Endodermal cell (in vitro differentiated cells): Measurements from ENCODE around the gene TSTD1. TPM values are rescaled to one million over a fixed set of nuclear protein-coding genes. Genes with fewer than 3 reads are reported as not detected.

Source experiments
- DNase-seq: peaks from one replicate; pipeline ENCODE4 v3.0.0-alpha.2; 2017
- H3K27ac ChIP-seq: 2 replicates; pipeline ENCODE4 v1.5.1; 2013; ENCODE audit warnings: mild to moderate bottlenecking, low read depth, low read length, moderate library complexity
- H3K27me3 ChIP-seq: 2 replicates; pipeline ENCODE4 v1.6.1; 2013; ENCODE audit warnings: mild to moderate bottlenecking, low read length, moderate library complexity; ENCODE audit not compliant: insufficient read depth, control insufficient read depth, poor library complexity, severe bottlenecking
- H3K36me3 ChIP-seq: 2 replicates; pipeline ENCODE4 v1.7.0; 2013; ENCODE audit warnings: mild to moderate bottlenecking, low read length, moderate library complexity; ENCODE audit not compliant: control insufficient read depth, insufficient read depth
- H3K4me1 ChIP-seq: one replicate; pipeline ENCODE4 v1.7.0; 2013; ENCODE audit warnings: low read length; ENCODE audit not compliant: control insufficient read depth, insufficient read depth
- H3K4me3 ChIP-seq: 2 replicates; pipeline ENCODE4 v1.5.1; 2013; ENCODE audit warnings: mild to moderate bottlenecking, low read length, moderate library complexity
- H3K9ac ChIP-seq: 2 replicates; pipeline ENCODE4 v1.6.1; 2013; ENCODE audit warnings: mild to moderate bottlenecking, low read length, moderate library complexity; ENCODE audit not compliant: poor library complexity, severe bottlenecking; ENCODE audit errors: extremely low read depth
- H3K9me3 ChIP-seq: 2 replicates; pipeline ENCODE4 v1.6.1; 2013; ENCODE audit warnings: mild to moderate bottlenecking, low read length, moderate library complexity; ENCODE audit not compliant: control insufficient read depth
- H3K27ac Mint-ChIP-seq: 2 replicates; pipeline ENCODE4 v1.8.0; 2020; ENCODE audit warnings: mixed read lengths
- H3K27me3 Mint-ChIP-seq: 2 replicates; pipeline ENCODE4 v1.8.0; 2021; ENCODE audit warnings: mild to moderate bottlenecking, mixed read lengths; ENCODE audit not compliant: insufficient read depth
- H3K36me3 Mint-ChIP-seq: 2 replicates; pipeline ENCODE4 v1.8.0; 2020; ENCODE audit warnings: low read depth, mixed read lengths
- H3K4me1 Mint-ChIP-seq: 2 replicates; pipeline ENCODE4 v1.8.0; 2020; ENCODE audit warnings: mixed read lengths
- H3K4me3 Mint-ChIP-seq: 2 replicates; pipeline ENCODE4 v1.8.0; 2020; ENCODE audit warnings: mild to moderate bottlenecking, moderate library complexity, mixed read lengths
- H3K9me3 Mint-ChIP-seq: 2 replicates; pipeline ENCODE4 v1.8.0; 2020; ENCODE audit warnings: mild to moderate bottlenecking, mixed read lengths
- CTCF ChIP-seq: fragments of 200-600 bp; sonication (generic); conservative IDR thresholded peaks from 2 replicates; pipeline ENCODE4 v1.5.0; 2021; ENCODE audit warnings: antibody characterized with exemption, mild to moderate bottlenecking
- WGBS, 2 experiments: methylation state at CpG; one replicate each; pipeline versions ENCODE4 v1.1.5 to v1.1.7; 2013; ENCODE audit warnings: missing lambda C conversion rate in 2 of 2, mixed read lengths in 1 of 2; ENCODE audit not compliant: insufficient coverage in 1 of 2, insufficient read length in 1 of 2; 5-methylcytosine and 5-hydroxymethylcytosine counted together
- total RNA-seq, 2 donors: library from RNA; stranded (reverse); fragmentation: NEBNext Ultra II Directional in 1 of 2; extraction: Animal tissue kit (Norgen Biotek cat#: 25700) in 1 of 2; gene quantifications; 2 replicates in 1 of 2; 3 replicates in 1 of 2; pipeline ENCODE4 v1.2.1, GENCODE V29; 2021

TSTD1 gene
- total RNA-seq, 2 donors from 2014 or later: 59.1 to 76.4 TPM

DNA sequence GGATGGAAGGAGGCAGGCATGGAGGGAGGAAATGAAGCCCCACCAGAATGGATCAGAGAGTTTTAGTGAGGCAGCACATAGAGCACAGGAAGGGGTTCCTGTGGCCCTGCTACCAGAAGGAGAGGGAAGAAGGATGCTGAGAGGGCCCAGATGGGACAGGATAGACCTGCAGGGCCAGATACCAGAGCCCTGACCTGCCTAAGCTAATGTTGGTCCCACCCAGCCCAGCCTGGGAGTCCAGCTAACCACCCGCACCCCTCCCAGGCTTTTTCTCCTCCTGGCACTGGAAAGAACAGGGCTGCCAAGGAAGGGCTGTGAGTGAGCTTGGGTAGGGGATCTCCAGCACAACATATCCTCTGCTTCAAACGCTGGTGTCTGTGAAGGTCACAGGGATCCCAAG lies 43.7 kb upstream of the TSTD1 start:
- H3K4me1 Mint-ChIP-seq: peaks cover 30% of the 10 kb centered on the region
- no peaks in the 10 kb centered on the region for H3K9me3 Mint-ChIP-seq

GRCh38 chr1:161081519-161081918 lies 42.8 kb upstream of the TSTD1 start:
- Histone ChIP-seq H3K4me1 (peaks cover 6% of the 10 kb centered on the region), H3K9ac (no peak overlapping the region), H3K9me3 (no peaks in the 10 kb centered on the region), H3K4me3 (no peak overlapping the region), H3K36me3 (no peaks in the 10 kb centered on the region), H3K27me3 (no peaks in the 10 kb centered on the region), H3K27ac (no peak overlapping the region)
- 53 to 77% methylated on average over 3 to 5 of the region's 5 CpGs for WGBS, 2 experiments
- no peak for TF ChIP-seq CTCF
- no peaks in the 10 kb centered on the region for H3K36me3 Mint-ChIP-seq
- H3K4me3 Mint-ChIP-seq: no peak overlapping the region
- no peak overlapping the region for H3K27ac Mint-ChIP-seq
- no peaks in the 10 kb centered on the region for H3K9me3 Mint-ChIP-seq
- peaks cover 30% of the 10 kb centered on the region for H3K4me1 Mint-ChIP-seq
- H3K27me3 Mint-ChIP-seq: peaks cover 3% of the 10 kb centered on the region
- no peak for DNase-seq

More for the DNA sequence above, 43.7 kb upstream of the TSTD1 start:
- 95 to 100% methylated on average over 1 to 2 of the region's 2 CpGs for WGBS, 2 experiments
- Mint-ChIP-seq H3K4me3 (no peak overlapping the region), H3K27ac (no peak overlapping the region), H3K27me3 (peaks cover 6% of the 10 kb centered on the region), H3K36me3 (no peaks in the 10 kb centered on the region)
- Histone ChIP-seq H3K36me3 (no peaks in the 10 kb centered on the region), H3K4me3 (no peak overlapping the region), H3K4me1 (peaks cover 6% of the 10 kb centered on the region), H3K27ac (no peak overlapping the region), H3K27me3 (no peaks in the 10 kb centered on the region), H3K9me3 (no peaks in the 10 kb centered on the region), H3K9ac (no peak overlapping the region)
- DNase-seq: no peak
- no peak for TF ChIP-seq CTCF

DNA sequence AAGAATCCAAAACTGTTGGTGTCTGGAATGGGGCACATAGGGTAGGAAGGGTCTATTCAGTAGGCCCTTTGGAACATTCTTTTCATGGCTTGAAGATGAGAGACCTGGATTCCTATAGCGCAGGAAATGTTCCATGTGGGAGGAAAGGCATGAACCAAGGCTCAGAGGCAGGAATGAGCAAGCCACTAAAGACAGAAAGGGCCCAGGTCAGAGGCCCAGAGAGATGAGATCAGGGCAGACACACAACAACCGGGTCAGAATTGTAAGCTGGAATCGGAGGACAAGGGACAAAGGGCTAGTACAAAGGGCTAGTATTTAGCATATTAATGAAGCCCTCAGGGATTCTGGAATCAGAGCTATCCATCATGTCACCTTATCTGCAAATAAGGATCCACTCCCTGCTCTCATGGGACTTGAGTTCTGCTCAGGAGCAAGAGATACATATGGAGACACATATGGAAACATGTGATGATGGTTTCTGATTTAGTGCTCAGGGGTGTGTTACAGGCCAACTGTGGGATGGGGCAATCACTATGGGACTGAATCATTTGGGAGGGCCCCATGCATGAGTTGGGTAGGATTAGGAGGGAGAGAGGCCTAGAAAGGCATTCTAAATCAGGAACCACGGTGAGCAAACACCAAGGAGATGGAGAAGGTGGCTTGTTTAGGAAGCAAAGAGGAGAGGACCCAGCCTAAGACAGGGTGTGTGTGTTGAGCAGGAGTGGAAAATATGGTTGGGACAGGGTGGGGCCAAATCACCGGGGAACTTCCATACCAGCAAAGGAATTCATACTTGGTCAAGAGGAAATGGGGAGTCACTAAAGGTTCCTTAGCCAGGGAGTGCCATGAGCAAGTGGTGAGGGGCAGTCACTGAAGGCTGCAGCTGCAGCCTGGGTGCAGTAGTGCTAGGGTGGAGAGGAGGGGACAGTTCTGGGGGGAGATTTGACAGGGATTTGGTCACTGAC lies 42.0 kb upstream of the TSTD1 start:
- DNase-seq: no peak
- Mint-ChIP-seq H3K9me3 (no peaks in the 10 kb centered on the region), H3K36me3 (no peaks in the 10 kb centered on the region), H3K27ac (no peak overlapping the region), H3K27me3 (peaks cover 3% of the 10 kb centered on the region), H3K4me1 (peaks cover 23% of the 10 kb centered on the region), H3K4me3 (no peak overlapping the region)
- WGBS, 2 experiments: 72 to 84% methylated on average over 5 of the region's 5 CpGs
- Histone ChIP-seq H3K9me3 (no peaks in the 10 kb centered on the region), H3K4me3 (no peak overlapping the region), H3K9ac (no peak overlapping the region), H3K27ac (peak overlapping the region; percentile 67), H3K27me3 (no peaks in the 10 kb centered on the region), H3K36me3 (no peaks in the 10 kb centered on the region), H3K4me1 (peaks cover 6% of the 10 kb centered on the region)
- TF ChIP-seq CTCF: no peak
